SK-N-SH treated with all-trans-retinoic acid at 6 μM for 48 hours (cell line): ENCODE data around the gene ADK.

Experiments used
- ATAC-seq: fragments of 200-7000 bp; cut with Tn5 transposase; 3 replicates; pipeline ENCODE4 v1.9.1; 2020; ENCODE audit warnings: mild to moderate bottlenecking, moderate library complexity
- ARNTL ChIP-seq: fragments of 450-650 bp; formaldehyde crosslinking; IDR thresholded peaks from 2 replicates; pipeline ENCODE4 v1.5.0; 2020; ENCODE audit warnings: low read depth, mild to moderate bottlenecking, moderate library complexity, borderline replicate concordance
- CREB5 ChIP-seq: fragments of 250-450 bp; sonication (Bioruptor Pico); IDR thresholded peaks from 2 replicates; pipeline ENCODE4 v1.5.1; 2020; ENCODE audit warnings: low read depth, mild to moderate bottlenecking, moderate library complexity
- CSDC2 ChIP-seq: fragments of 250-450 bp; sonication (Bioruptor Pico); IDR thresholded peaks from 2 replicates; pipeline ENCODE4 v1.5.0; 2020; ENCODE audit warnings: mild to moderate bottlenecking, moderate library complexity
- CSRNP3 ChIP-seq: fragments of 250-450 bp; sonication (Bioruptor Pico); IDR thresholded peaks from 2 replicates; pipeline ENCODE4 v1.5.1; 2021; ENCODE audit warnings: mild to moderate bottlenecking, moderate library complexity
- ESRRG ChIP-seq: fragments of 250-450 bp; sonication (Bioruptor Pico); IDR thresholded peaks from 2 replicates; pipeline ENCODE4 v1.6.1; 2021; ENCODE audit warnings: mild to moderate bottlenecking
- GLIS3 ChIP-seq: fragments of 250-450 bp; sonication (Bioruptor Pico); IDR thresholded peaks from 2 replicates; pipeline ENCODE4 v1.5.0; 2020; ENCODE audit warnings: mild to moderate bottlenecking, moderate library complexity
- OSR1 ChIP-seq: fragments of 250-450 bp; sonication (Bioruptor Pico); IDR thresholded peaks from 2 replicates; pipeline ENCODE4 v1.8.0; 2022; ENCODE audit warnings: moderate library complexity, mild to moderate bottlenecking, inconsistent platforms
- POU6F1 ChIP-seq: fragments of 250-450 bp; sonication (Bioruptor Pico); IDR thresholded peaks from 2 replicates; pipeline ENCODE4 v1.8.0; 2021; ENCODE audit warnings: low read depth, mild to moderate bottlenecking, moderate library complexity, borderline replicate concordance
- PPARA ChIP-seq: fragments of 250-450 bp; sonication (Bioruptor Pico); IDR thresholded peaks from 2 replicates; pipeline ENCODE4 v1.5.0; 2020; ENCODE audit warnings: mild to moderate bottlenecking, borderline replicate concordance
- RARB ChIP-seq: fragments of 250-450 bp; sonication (Bioruptor Pico); IDR thresholded peaks from 2 replicates; pipeline ENCODE4 v1.8.0; 2021; ENCODE audit warnings: mild to moderate bottlenecking, moderate library complexity
- SNAI2 ChIP-seq: fragments of 250-450 bp; sonication (Bioruptor Pico); IDR thresholded peaks from 2 replicates; pipeline ENCODE4 v1.5.0; 2020; ENCODE audit warnings: mild to moderate bottlenecking, moderate library complexity
- TSHZ2 ChIP-seq: fragments of 250-450 bp; sonication (Bioruptor Pico); IDR thresholded peaks from 2 replicates; pipeline ENCODE4 v1.5.0; 2020; ENCODE audit warnings: mild to moderate bottlenecking, moderate library complexity
- ZC3H10 ChIP-seq: fragments of 250-450 bp; sonication (Bioruptor Pico); IDR thresholded peaks from 2 replicates; pipeline ENCODE4 v1.5.1; 2021; ENCODE audit warnings: mild to moderate bottlenecking, moderate library complexity
- ZFP30 ChIP-seq: fragments of 450-650 bp; formaldehyde crosslinking; IDR thresholded peaks from 2 replicates; pipeline ENCODE4 v1.5.0; 2022; ENCODE audit warnings: mild to moderate bottlenecking, moderate library complexity
- ZNF565 ChIP-seq: fragments of 450-650 bp; formaldehyde crosslinking; conservative IDR thresholded peaks from 2 replicates; pipeline ENCODE4 v1.5.0; 2020; ENCODE audit warnings: low read depth, mild to moderate bottlenecking, moderate library complexity
- ZNF70 ChIP-seq: fragments of 450-650 bp; formaldehyde crosslinking; IDR thresholded peaks from 2 replicates; pipeline ENCODE4 v1.5.0; 2020; ENCODE audit warnings: mild to moderate bottlenecking, moderate library complexity
- ZNF8 ChIP-seq: fragments of 450-650 bp; formaldehyde crosslinking; IDR thresholded peaks from 2 replicates; pipeline ENCODE4 v1.5.0; 2020; ENCODE audit warnings: mild to moderate bottlenecking, moderate library complexity

ADK gene

GRCh38 chr10:74543276-74543675 lies 392.3 kb downstream of the ADK start (continued):
- TF ChIP-seq TSHZ2, result no peak
- TF ChIP-seq POU6F1 (CRISPR knock-in tag), result no peak

GRCh38 chr10:74544106-74544505 lies 393.1 kb downstream of the ADK start:
- no peak for ATAC-seq
- TF ChIP-seq TSHZ2 (no peak), OSR1 (no peak), CREB5 (CRISPR knock-in tag) (no peak), ZNF565 (no peak), ZFP30 (CRISPR knock-in tag) (no peak), ESRRG (CRISPR knock-in tag) (no peak), SNAI2 (CRISPR knock-in tag) (no peak), CSRNP3 (CRISPR knock-in tag) (no peak), ZNF8 (CRISPR knock-in tag) (no peak), PPARA (no peak), CSDC2 (no peak), ZNF70 (no peak)
- TF ChIP-seq, all 23 proteins: peak for 0

GRCh38 chr10:74548676-74549075 lies 397.7 kb downstream of the ADK start:
- TF ChIP-seq ARNTL (no peak), TSHZ2 (no peak), GLIS3 (CRISPR knock-in tag) (no peak), ZNF565 (no peak), ZC3H10 (no peak), ESRRG (CRISPR knock-in tag) (no peak), CREB5 (CRISPR knock-in tag) (no peak), ZNF70 (no peak), RARB (CRISPR knock-in tag) (no peak)
- ATAC-seq, result no peak
